ENCODE measurements around the gene FHAD1.

Gene FHAD1

DNA sequence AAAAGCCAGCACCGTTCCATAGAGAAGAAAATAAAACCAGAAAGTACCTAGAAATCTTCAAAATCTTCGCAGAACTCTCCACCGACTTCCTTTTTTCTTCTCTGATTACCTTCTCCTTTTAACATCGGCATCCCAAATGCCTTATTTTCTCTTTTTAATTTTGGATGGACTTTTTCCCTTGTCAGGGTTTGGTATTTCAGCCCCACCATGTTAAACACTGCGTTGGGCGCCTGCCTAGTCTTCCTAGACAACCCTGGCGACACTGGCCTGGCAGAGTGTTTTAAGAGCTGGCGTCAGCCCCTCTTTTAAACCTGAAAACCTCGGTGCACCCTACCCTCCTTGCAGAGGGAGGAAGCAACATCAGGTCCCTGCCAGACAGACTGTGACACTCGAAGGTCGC, 96.7 kb downstream of the FHAD1 start:
- no peak for DNase-seq (ENCODE audit: extremely low read depth in 1 of 2, low read depth in 1 of 2)

GRCh38 chr1:15344380-15344779, 97.4 kb downstream of the FHAD1 start:
- DNase-seq (ENCODE audit: extremely low read depth in 1 of 2, low read depth in 1 of 2): no peak

GRCh38 chr1:15344800-15345704, 98.0 kb downstream of the FHAD1 start:
- no peak for DNase-seq (ENCODE audit: extremely low read depth in 1 of 2, low read depth in 1 of 2)

- DNase-seq (ENCODE audit: extremely low read depth in 1 of 2, low read depth in 1 of 2): peak; percentile 33 to 46
Observed at GRCh38 chr1:15345705-15346345, 98.8 kb downstream of the FHAD1 start.

DNA sequence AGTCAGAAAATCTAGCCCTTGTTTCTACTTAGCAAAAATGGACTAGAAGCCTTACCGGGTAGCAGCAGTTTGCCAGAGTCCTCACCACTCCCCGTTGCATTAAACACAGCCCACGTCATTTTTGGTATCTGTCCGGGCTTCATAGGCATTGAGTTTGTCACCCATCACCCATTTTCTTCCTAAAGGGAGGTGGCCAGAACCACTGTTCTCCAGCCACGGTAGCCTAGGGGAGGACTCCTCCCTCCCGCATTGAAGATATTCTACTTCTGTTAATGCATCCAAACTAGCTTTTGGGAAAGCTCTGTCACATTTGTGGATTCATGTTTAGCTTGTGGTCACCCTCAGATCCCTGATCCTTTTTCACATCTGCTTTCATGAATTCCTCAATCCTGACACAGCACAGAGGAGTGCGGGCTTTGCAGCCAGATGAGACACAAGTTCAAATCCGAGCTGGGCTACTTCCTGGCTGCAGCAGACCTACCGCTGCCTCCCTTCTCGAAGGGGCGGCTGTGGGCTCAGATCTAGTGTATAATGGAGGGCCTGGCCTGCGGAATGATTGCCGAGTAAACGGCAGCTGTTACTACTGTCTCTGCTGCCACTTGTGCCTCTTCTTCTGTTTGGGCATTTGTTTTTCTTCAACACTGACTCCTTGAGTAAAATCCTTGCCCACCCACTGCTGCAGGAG, 99.5 kb downstream of the FHAD1 start:
- DNase-seq (ENCODE audit: extremely low read depth in 1 of 2, low read depth in 1 of 2): no peak

DNA sequence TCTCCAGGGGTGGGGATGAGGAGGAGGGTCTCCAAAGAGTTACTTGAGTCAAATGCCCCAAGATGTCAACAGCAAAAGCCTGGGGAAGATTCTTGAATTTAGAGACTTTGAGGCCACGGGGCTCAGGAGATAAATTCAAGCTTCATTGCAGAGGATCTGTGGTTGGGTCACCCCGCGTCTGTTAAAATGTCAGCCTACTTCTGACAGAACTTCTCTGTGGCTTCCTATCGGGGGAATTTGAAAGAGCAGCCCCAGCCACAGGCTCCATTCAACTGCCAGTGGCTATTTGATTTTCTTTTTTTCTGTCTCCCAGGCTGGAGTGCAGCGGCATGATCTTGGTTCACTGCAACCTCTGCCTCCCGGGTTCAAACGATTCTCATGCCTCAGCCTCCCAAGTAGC, 100.2 kb downstream of the FHAD1 start:
- no peak for DNase-seq (ENCODE audit: extremely low read depth in 1 of 2, low read depth in 1 of 2)

- DNase-seq (ENCODE audit: extremely low read depth in 1 of 2, low read depth in 1 of 2): no peak
Observed at GRCh38 chr1:15348648-15349047, 101.6 kb downstream of the FHAD1 start.

DNA sequence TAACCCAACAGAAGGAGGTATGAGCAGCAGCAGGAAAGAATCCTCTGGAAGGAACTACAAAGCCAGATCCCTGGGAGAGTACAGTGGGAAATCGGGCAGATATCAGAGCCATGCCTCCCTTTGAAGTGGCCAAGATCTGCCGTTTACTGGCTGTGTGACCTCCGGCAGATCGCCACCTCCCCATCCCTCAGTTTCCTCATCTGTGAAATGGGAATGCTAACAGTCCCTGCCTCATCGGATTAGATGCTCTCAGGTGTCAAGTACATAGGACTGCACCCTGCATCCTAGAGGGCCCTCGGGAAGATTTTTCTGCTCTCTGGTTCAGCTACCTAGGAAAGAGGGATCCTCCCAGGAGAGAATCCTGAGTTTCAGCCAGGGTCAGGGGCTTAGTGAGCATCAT, 102.1 kb downstream of the FHAD1 start:
- no peak for DNase-seq (ENCODE audit: extremely low read depth in 1 of 2, low read depth in 1 of 2)

DNA sequence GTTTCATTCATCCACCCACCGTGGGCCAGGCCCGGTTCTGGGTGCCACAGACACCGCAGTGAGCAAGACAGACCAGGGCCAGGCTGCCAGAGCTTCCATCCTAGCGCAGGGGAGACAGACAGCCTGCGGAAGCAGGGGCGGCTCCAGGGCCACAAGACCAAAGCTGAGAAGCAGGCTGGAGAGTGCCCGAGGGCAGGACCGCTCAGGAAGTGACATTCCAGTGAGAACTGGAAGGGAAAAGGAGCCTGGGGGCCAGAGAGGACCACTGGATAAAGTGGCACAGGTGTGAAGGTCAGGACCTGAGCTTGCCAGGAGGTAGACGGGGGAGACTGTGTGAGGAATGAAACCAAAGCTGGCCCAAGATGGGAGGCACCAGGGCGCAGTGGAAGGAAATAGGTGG, 103.1 kb downstream of the FHAD1 start:
- no peak for DNase-seq (ENCODE audit: extremely low read depth in 1 of 2, low read depth in 1 of 2)

GRCh38 chr1:15350551-15351200, 103.7 kb downstream of the FHAD1 start:
- DNase-seq (ENCODE audit: extremely low read depth in 1 of 2, low read depth in 1 of 2): no peak

- no peak for DNase-seq (ENCODE audit: extremely low read depth in 1 of 2, low read depth in 1 of 2)
Observed at GRCh38 chr1:15351310-15351709, 104.3 kb downstream of the FHAD1 start.

DNA sequence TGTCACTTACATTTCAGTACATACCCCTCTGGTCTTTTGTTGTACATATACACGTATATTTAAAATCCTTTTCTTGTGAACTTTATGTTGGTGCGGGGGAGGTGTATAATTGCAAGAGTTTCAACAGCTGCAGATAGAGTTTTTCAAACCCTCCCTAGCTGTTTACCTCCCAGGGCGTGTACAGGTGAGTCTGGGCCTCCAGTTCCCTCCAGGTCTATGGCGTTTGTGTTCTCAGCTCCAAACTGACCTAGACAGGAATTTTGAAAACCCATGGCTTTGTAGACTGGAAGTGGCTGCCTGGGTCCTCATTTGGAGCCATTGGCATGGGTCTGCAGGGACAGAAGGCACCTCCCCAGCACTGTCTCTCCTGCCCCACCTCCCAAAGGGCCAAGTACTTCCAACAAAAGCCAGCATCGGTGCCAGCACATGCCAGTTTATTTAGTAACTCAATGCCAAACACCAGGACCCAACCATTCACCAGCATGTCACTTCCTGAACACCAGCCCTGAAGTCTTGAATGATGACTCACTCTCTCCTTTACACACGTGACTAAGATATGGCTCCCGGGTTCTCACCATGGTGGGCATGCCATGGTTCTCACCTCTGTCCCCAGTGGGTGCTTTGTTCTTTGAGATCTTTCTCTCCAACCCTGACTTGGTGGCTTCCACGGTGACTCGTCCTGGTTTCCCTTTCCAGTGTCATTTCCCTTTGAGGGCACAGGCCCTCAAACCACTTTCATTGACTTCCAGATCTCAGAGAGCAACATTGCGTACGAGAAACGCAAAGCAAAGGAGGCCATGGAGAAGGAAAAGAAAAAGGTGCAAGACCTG, 105.3 kb downstream of the FHAD1 start:
- DNase-seq (ENCODE audit: extremely low read depth in 1 of 2, low read depth in 1 of 2): peak; percentile 24 to 60

DNA sequence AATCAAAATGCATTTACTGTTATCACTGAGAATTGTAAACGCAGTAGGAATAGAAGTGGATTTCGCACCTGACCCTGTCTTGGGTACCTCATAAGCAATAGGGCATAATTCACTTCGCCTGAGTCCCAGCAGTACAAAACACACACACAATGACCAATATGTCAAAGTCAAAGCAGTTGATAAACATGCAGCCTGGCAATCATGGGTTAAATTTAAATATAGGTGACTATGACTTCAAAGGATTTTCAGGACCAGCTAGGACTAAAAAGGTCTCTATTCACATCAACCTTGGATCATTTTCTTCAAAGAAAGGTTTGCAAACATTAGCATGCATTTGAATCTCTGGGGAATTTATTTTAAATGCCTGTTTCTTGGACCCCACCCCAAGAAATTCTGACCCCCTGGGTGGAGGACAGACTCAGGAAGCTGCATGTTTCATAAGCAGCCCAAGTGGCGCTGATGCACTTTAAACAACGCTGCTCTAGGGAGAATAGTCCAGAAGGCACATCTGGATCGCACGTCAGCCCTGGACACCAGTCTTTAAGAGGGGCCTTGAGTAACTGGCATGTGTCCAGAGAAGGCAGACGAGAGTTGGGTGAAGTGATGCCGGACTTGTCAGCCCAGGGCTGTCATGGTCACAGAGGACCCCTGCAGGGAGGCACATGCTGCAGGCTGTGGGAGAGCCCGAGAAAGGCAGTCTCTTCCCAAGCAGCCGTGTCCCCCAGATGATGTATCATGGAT, 107.0 kb downstream of the FHAD1 start:
- no peak for DNase-seq (ENCODE audit: extremely low read depth in 1 of 2, low read depth in 1 of 2)

DNA sequence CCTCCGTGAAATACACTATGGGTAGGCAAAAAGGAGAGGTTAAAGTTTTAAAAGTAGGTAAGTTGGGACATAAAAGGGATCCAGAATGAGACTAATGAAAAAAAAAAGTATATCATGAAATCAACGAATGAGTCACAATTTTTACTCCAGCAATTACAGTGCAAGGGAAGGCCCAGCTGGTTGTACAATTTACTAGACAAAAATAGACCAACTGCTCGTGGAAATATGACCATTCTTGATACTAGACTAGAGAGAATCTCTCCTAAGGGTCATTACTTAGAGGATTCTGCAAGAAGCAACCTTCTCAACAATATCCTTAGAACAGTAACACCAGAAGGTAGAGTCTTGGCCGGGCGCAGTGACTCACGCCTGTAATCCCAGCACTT, 107.5 kb downstream of the FHAD1 start:
- DNase-seq (ENCODE audit: extremely low read depth in 1 of 2, low read depth in 1 of 2): no peak

GRCh38 chr1:15355968-15356625, 109.1 kb downstream of the FHAD1 start:
- DNase-seq (ENCODE audit: extremely low read depth in 1 of 2, low read depth in 1 of 2): no peak

DNA sequence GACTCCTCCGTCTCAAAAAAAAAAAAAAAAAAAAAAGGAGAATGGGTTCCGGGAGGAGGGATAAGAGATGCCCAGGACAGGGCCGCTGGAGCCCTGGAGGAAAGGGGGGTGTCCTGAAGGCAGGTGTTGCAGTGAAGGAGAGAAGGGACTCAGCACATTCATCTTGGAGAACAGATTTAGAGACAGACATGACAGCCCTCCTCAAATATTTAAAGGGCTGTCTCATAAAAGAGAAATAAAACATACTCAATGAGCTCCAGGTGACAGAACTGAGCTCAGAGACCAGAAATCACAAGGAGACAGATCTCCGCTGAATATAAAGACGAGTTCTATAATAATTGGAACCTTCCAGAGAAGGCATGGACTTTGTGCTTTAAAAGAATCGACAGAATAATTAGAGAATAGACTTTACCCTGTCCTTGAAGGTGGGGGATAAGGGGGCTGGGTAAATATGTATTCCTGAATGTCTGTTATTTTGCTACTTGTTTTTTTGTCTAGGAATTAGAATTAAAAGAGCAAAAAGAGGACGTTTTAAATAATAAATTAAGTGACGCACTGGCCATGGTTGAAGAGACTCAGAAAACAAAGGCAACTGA, 110.7 kb downstream of the FHAD1 start:
- DNase-seq (ENCODE audit: extremely low read depth in 1 of 2, low read depth in 1 of 2): no peak

GRCh38 chr1:15358565-15359133, 111.6 kb downstream of the FHAD1 start:
- DNase-seq (ENCODE audit: extremely low read depth in 1 of 2, low read depth in 1 of 2): no peak

DNA sequence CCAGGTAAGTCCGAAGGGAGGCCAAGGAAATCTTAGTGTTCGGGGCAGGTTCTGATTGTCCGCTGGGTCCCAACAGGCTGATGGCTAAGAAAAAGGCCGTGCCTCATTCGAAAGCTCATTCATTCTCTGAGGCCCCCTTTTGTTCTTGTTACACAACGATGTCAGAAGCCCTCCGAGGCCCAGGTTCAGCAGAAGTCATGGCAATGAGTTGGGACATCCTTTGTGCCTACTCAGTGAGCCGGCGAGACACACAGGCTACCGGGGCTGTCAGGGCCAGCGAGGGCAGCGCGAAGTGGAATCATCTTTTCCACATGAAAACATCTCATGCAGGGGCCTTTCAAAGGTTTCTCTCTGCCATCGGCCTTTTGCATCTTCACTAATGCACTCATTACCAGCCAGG, 113.7 kb downstream of the FHAD1 start:
- no peak for DNase-seq (ENCODE audit: extremely low read depth in 1 of 2, low read depth in 1 of 2)

Measured in stimulated activated CD8-positive, alpha-beta memory T cell treated with anti-CD3 and anti-CD28 coated beads, Interleukin-7, amount 100 ng/mL, for 48 hours (primary cell).